MCF 10A (cell line): Measurements from ENCODE around the gene CELF4. TPM values are rescaled to one million over a fixed set of nuclear protein-coding genes. Genes with fewer than 3 reads are reported as not detected.
A peak's percentile ranks its signal among the peaks of the same experiment; 100 is the strongest.

ENCODE experiments used
- BruUV-seq: library from RNA; stranded (reverse); fragments of 400-500 nt; replicated peaks from 2 replicates; lab custom pipeline; 2021; lab: Mats Ljungman, UMichigan
- CTCF ChIA-PET: fragments of 300-600 bp; sonication (Branson Sonifier 250); formaldehyde crosslinking; extraction: SDS; loops from one replicate; lab custom pipeline; 2021; ENCODE audit warnings: antibody characterized with exemption, inconsistent platforms; lab: Yijun Ruan, JAX
- POLR2A ChIA-PET: fragments of 300-600, 350-650 bp; sonication (Branson Sonifier 250); formaldehyde crosslinking; extraction: SDS; loops from one replicate; lab custom pipeline; 2020; ENCODE audit warnings: antibody characterized with exemption, inconsistent platforms; lab: Yijun Ruan, JAX
- DNase-seq: peaks from one replicate; pipeline ENCODE4 v3.0.0-alpha.2; 2018; ENCODE audit not compliant: unreplicated experiment
- H3K27ac Mint-ChIP-seq: one replicate; pipeline ENCODE4 v1.8.0; 2022; ENCODE audit warnings: mild to moderate bottlenecking, low read depth, mixed read lengths; ENCODE audit not compliant: unreplicated experiment
- H3K27me3 Mint-ChIP-seq: one replicate; pipeline ENCODE4 v1.8.0; 2022; ENCODE audit warnings: mixed read lengths; ENCODE audit not compliant: insufficient read depth, unreplicated experiment
- H3K36me3 Mint-ChIP-seq: one replicate; pipeline ENCODE4 v1.8.0; 2022; ENCODE audit warnings: mild to moderate bottlenecking, moderate library complexity, mixed read lengths; ENCODE audit not compliant: insufficient read depth, unreplicated experiment
- H3K4me1 Mint-ChIP-seq: one replicate; pipeline ENCODE4 v1.8.0; 2022; ENCODE audit warnings: mixed read lengths; ENCODE audit not compliant: insufficient read depth, unreplicated experiment
- H3K4me3 Mint-ChIP-seq: one replicate; pipeline ENCODE4 v1.8.0; 2022; ENCODE audit warnings: mild to moderate bottlenecking, moderate library complexity, mixed read lengths; ENCODE audit not compliant: unreplicated experiment
- H3K9me3 Mint-ChIP-seq: one replicate; pipeline ENCODE4 v1.8.0; 2022; ENCODE audit warnings: mixed read lengths; ENCODE audit not compliant: unreplicated experiment
- intact Hi-C: fragments of 100-400 bp; cut with micrococcal nuclease; formaldehyde crosslinking; loops from 2 replicates; pipeline ENCODE4 v1.14.1; 2022
- total RNA-seq: library from RNA; stranded (reverse); gene quantifications from 2 replicates; pipeline ENCODE4 v1.2.3, GENCODE V29; 2022
- TF ChIP-seq, protein P1 (sequence below): fragments of 200-600 bp; IDR thresholded peaks from one replicate; pipeline ENCODE4 v1.8.0; 2022; ENCODE audit warnings: antibody characterized with exemption, mild to moderate bottlenecking; ENCODE audit not compliant: unreplicated experiment

The CELF4 gene
- total RNA-seq, 1 experiment from 2014 or later: not detected

DNA sequence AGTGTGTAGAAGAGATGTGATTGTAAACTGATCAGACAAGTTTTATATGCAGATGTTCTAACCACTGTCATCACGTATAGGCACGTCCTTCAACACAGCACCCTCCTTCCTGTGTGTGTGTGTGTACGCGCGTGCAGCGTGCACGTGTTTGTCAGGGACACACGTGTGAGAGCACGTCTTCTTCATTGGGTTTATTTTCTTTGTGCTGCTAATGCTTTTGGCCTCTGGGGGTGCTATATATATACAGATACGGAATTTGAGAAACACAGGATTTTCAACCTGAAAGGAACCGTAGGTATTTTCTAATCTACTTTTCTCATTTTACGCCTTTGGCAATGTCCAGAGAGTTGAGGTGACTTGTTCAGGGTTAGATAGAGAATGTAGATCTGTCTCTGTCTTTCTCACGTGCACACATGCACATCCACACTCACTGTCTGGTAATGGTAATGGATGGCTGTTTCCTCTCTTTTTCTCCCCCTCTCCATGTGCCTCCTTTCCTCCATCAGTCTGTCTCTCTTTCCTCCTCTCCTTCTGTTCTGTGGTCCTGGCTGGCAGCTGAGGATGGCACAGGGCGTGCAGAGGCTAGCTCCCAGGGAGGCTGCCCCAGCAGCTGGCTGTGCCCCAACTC lies 13.4 kb upstream of the CELF4 start:
- ChIA-PET POLR2A (no interaction called here), CTCF (interaction anchor here (0.7 to 1.2 kb wide), 8 partner anchors 9 to 578 kb away, joined by 3 to 4 read pairs (median 3); no protein-coding TSS in a partner anchor)
- no TSS peak for BruUV-seq
- no peak overlapping the region for H3K27ac Mint-ChIP-seq
- intact Hi-C loops: no loop called here
- peaks cover 18% of the 10 kb centered on the region for H3K4me1 Mint-ChIP-seq
- TF ChIP-seq, protein P1, sequence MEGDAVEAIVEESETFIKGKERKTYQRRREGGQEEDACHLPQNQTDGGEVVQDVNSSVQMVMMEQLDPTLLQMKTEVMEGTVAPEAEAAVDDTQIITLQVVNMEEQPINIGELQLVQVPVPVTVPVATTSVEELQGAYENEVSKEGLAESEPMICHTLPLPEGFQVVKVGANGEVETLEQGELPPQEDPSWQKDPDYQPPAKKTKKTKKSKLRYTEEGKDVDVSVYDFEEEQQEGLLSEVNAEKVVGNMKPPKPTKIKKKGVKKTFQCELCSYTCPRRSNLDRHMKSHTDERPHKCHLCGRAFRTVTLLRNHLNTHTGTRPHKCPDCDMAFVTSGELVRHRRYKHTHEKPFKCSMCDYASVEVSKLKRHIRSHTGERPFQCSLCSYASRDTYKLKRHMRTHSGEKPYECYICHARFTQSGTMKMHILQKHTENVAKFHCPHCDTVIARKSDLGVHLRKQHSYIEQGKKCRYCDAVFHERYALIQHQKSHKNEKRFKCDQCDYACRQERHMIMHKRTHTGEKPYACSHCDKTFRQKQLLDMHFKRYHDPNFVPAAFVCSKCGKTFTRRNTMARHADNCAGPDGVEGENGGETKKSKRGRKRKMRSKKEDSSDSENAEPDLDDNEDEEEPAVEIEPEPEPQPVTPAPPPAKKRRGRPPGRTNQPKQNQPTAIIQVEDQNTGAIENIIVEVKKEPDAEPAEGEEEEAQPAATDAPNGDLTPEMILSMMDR: no peak
- H3K4me3 Mint-ChIP-seq: no peak overlapping the region
- peak; percentile 53 for DNase-seq
- H3K36me3 Mint-ChIP-seq: no peaks in the 10 kb centered on the region
- peaks cover 15% of the 10 kb centered on the region for H3K9me3 Mint-ChIP-seq
- peaks cover 27% of the 10 kb centered on the region for H3K27me3 Mint-ChIP-seq

DNA sequence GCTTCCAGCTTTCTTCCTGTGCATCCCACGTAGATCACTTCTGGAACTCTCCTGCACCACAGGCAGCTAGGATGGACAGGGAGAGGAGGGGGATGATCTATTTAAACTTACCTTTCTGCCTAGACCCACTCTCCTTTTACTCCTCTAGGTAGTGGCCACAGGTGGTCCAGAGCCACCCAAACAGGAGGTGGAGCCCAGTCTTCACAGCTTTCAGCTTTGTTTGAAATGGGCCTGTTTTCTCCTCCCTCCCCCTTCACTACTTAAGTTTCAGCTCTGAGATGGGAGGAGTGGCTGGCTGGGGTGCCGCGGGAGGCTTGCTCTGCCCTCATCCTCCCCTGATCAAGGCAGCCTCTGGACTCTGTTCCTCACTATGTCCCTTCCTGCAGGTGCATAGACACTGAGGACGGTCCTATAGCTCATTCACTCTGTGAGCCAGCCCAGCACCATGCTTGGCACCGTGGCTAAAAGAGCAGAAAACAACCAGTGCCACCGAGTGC lies 12.6 kb upstream of the CELF4 start:
- CTCF ChIA-PET: interaction anchor here (0.6 to 1.1 kb wide), 9 partner anchors 12 to 1451 kb away, joined by 3 to 5 read pairs (median 3); no protein-coding TSS in a partner anchor

DNA sequence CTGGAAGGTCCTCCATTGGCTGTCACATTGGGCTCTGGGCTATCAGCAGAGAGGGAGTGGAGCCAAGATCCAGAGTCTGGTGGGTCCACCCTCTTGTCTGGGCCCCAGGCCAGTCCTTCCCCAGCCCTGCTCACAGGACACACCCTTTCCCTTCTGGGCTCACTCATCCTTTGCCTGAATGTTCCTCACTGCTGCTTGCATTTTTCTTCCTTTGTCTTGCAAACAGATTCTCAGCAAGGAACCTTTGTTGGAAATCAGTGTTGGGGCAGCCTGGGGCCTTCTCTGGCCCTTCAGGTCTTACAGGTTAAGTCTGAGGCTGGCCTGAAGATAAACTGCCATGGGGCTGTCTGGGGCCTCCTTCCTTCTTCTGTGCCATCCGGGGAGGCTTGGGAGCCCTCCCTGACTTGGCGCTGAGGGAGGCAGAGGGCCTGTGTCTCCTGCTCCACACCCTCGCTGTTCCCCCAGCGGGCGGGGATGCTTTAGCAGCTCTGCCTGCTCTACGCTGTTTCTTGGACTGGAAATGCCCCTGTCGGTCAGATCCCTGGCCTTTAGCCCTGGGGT lies 11.5 kb upstream of the CELF4 start:
- Mint-ChIP-seq H3K9me3 (peaks cover 15% of the 10 kb centered on the region), H3K4me3 (no peak overlapping the region), H3K4me1 (peaks cover 18% of the 10 kb centered on the region), H3K27me3 (peaks cover 20% of the 10 kb centered on the region), H3K36me3 (no peaks in the 10 kb centered on the region), H3K27ac (no peak overlapping the region)
- ChIA-PET POLR2A (no interaction called here), CTCF (no interaction called here)
- no TSS peak for BruUV-seq
- peak; percentile 38 for DNase-seq
- TF ChIP-seq, protein P1: no peak
- intact Hi-C loops: no loop called here

More for the DNA sequence above, 12.6 kb upstream of the CELF4 start:
- Mint-ChIP-seq H3K4me3 (no peak overlapping the region), H3K9me3 (peaks cover 15% of the 10 kb centered on the region), H3K27me3 (peaks cover 20% of the 10 kb centered on the region), H3K27ac (no peak overlapping the region), H3K36me3 (no peaks in the 10 kb centered on the region), H3K4me1 (peaks cover 18% of the 10 kb centered on the region)
- TF ChIP-seq, protein P1: no peak
- POLR2A ChIA-PET: no interaction called here
- intact Hi-C loops: no loop called here
- BruUV-seq: no TSS peak
- no peak for DNase-seq

DNA sequence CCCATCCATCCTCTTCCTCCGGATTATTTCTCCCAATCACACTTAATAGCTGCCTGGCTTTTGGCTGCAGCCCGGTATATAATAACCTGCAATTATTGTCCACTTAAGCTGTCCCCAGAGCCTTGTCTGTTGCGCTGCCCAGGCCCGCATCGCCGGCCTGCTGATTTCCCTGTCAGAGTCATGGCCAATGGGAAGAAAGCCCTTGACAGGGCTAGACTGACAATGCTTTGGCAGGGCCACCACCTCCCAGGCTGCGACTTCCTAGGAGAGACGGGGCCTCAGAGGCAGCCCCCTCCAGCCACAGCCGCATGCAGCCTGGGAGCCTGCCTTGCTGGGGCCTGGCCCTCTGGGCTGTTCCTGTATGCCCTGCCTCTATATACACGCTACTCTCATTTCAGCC lies 10.0 kb upstream of the CELF4 start:
- Mint-ChIP-seq H3K27me3 (peaks cover 10% of the 10 kb centered on the region), H3K36me3 (no peaks in the 10 kb centered on the region), H3K4me3 (no peak overlapping the region), H3K27ac (no peak overlapping the region), H3K4me1 (peaks cover 18% of the 10 kb centered on the region), H3K9me3 (peaks cover 7% of the 10 kb centered on the region)
- intact Hi-C loops: no loop called here
- TF ChIP-seq, protein P1: no peak
- ChIA-PET POLR2A (no interaction called here), CTCF (interaction anchor here (0.5 kb wide), 1 partner anchor 407 kb away, joined by 3 read pairs; no protein-coding TSS in a partner anchor)
- no peak for DNase-seq
- BruUV-seq: no TSS peak
